ENCODE measurements around the gene JADE2. TPM values are rescaled to one million over a fixed set of nuclear protein-coding genes. Genes with fewer than 3 reads are reported as not detected.
A peak's percentile ranks its signal among the peaks of the same experiment; 100 is the strongest.

Gene JADE2
- total RNA-seq, 1 experiment from 2014 or later = 18.4 TPM

DNA sequence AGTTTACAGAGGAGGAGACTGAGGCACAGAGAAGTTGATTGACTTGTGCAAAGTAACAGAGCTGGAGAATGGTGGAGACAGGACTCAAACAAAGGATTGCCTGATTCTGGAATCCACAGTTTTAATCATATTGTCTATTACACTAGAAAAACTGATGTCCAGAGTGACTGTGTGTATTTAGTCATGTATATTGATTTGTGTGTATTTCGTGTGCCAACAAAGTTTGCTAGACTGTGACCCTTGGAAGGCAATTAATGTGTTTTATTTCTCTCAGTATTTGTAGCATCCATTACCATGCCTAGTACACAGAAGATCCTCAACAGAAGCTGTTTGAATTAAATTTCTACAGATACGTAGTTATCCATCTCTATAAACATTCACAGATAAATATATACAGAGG, 5.5 kb upstream of the JADE2 start:
- CTCF ChIA-PET = interaction anchor here (0.7 kb wide), 1 partner anchor 566 kb away, joined by 16 read pairs; no protein-coding TSS in a partner anchor
- no TSS peak for BruUV-seq (replicated peaks)
- H3K27ac ChIP-seq (ENCODE audit: low read depth, low read length, poor library complexity, severe bottlenecking) = no peak overlapping the region
- peaks cover 5% of the 10 kb centered on the region for H3K4me1 ChIP-seq (ENCODE audit: insufficient read depth, low read length, poor library complexity, severe bottlenecking)
- intact Hi-C loops (cut with micrococcal nuclease; ENCODE audit: unreplicated experiment) = loop anchor here (5.0 kb wide), 1 partner anchor 108 kb away; the partner anchor contains the start of gene CDKN2AIPNL
- H3K9me3 ChIP-seq (ENCODE audit: low read depth, low read length, poor library complexity, severe bottlenecking) = no peaks in the 10 kb centered on the region
- TF ChIP-seq EZH2 (IDR thresholded peaks at IDR 0.05; ENCODE audit: borderline replicate concordance, low read depth, low read length, poor library complexity, severe bottlenecking) = no peak
- TF ChIP-seq CTCF (conservative IDR thresholded peaks at IDR 0.05; ENCODE audit: low read depth, low read length) = no peak
- no peak overlapping the region for H3K4me3 ChIP-seq (ENCODE audit: low read depth, low read length, poor library complexity, severe bottlenecking)
- no peak for DNase-seq (ENCODE audit: low spot score)
- no peaks in the 10 kb centered on the region for H3K27me3 ChIP-seq (replicated peaks; ENCODE audit: insufficient read depth, low read depth, low read length, poor library complexity)
- no peaks in the 10 kb centered on the region for H3K36me3 ChIP-seq (ENCODE audit: insufficient read depth, low read length, poor library complexity, severe bottlenecking)
- POLR2A ChIA-PET (ENCODE audit: low non-redundant PET) = no interaction called here

GRCh38 chr5:134521841-134522240, 3.6 kb upstream of the JADE2 start:
- ChIA-PET POLR2A (ENCODE audit: low non-redundant PET) (no interaction called here), CTCF (no interaction called here)
- no peak overlapping the region for H3K4me3 ChIP-seq (ENCODE audit: low read depth, low read length, poor library complexity, severe bottlenecking)
- TF ChIP-seq EZH2 (IDR thresholded peaks at IDR 0.05; ENCODE audit: borderline replicate concordance, low read depth, low read length, poor library complexity, severe bottlenecking) (no peak), CTCF (conservative IDR thresholded peaks at IDR 0.05; ENCODE audit: low read depth, low read length) (no peak)
- intact Hi-C loops (cut with micrococcal nuclease; ENCODE audit: unreplicated experiment) = loop anchor here (5.0 kb wide), 1 partner anchor 110 kb away; the partner anchor contains the start of gene CDKN2AIPNL
- no TSS peak for BruUV-seq (replicated peaks)
- H3K27me3 ChIP-seq (replicated peaks; ENCODE audit: insufficient read depth, low read depth, low read length, poor library complexity) = no peaks in the 10 kb centered on the region
- H3K36me3 ChIP-seq (ENCODE audit: insufficient read depth, low read length, poor library complexity, severe bottlenecking) = no peaks in the 10 kb centered on the region
- no peaks in the 10 kb centered on the region for H3K9me3 ChIP-seq (ENCODE audit: low read depth, low read length, poor library complexity, severe bottlenecking)
- no peak for DNase-seq (ENCODE audit: low spot score)
- H3K4me1 ChIP-seq (ENCODE audit: insufficient read depth, low read length, poor library complexity, severe bottlenecking) = peaks cover 5% of the 10 kb centered on the region
- H3K27ac ChIP-seq (ENCODE audit: low read depth, low read length, poor library complexity, severe bottlenecking) = no peak overlapping the region

DNA sequence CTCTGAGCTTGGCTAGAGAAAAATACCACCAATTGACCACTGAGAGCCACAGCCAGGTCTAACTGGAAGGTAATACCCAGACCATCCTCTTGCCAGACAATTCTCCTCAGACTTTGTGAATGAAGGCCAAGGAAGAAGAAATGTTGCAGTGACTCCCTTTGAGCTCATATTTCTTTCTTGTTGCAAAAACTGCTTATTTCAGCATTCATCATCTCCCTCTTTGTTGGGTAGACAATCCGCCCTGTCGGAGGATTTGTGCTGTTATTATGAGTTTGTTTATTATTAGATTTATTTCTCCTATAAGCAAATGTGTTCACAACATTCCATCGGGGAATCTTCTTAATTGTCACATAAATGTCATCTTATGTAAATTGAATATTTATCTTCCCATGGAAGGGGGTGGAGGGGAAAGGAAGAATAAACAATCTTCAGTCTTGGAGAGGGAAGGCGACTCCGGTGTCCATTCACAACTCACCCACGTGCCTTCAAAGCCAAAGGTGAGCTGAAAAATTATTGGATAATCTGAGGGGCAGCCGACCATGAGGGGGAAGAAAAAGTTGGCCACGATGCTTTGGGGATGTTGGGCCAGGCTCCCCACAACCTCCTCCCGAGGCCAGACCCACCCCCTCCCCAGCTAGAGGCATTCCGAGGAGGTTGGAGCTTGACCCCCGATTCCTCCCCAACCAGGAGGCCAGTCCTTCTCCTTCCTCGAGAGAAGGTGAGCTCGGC, 1.8 kb upstream of the JADE2 start:
- Histone ChIP-seq H3K27ac (ENCODE audit: low read depth, low read length, poor library complexity, severe bottlenecking) (no peak overlapping the region), H3K36me3 (ENCODE audit: insufficient read depth, low read length, poor library complexity, severe bottlenecking) (no peaks in the 10 kb centered on the region), H3K9me3 (ENCODE audit: low read depth, low read length, poor library complexity, severe bottlenecking) (no peaks in the 10 kb centered on the region), H3K4me3 (ENCODE audit: low read depth, low read length, poor library complexity, severe bottlenecking) (peak overlapping the region; percentile 84), H3K4me1 (ENCODE audit: insufficient read depth, low read length, poor library complexity, severe bottlenecking) (peaks cover 9% of the 10 kb centered on the region), H3K27me3 (replicated peaks; ENCODE audit: insufficient read depth, low read depth, low read length, poor library complexity) (no peaks in the 10 kb centered on the region)
- DNase-seq (ENCODE audit: low spot score) = no peak
- ChIA-PET CTCF (no interaction called here), POLR2A (ENCODE audit: low non-redundant PET) (interaction anchor here (0.5 to 0.6 kb wide), 2 partner anchors 165 to 243 kb away, joined by 3 to 8 read pairs; no protein-coding TSS in a partner anchor)
- TF ChIP-seq CTCF (conservative IDR thresholded peaks at IDR 0.05; ENCODE audit: low read depth, low read length) = no peak
- TF ChIP-seq EZH2 (IDR thresholded peaks at IDR 0.05; ENCODE audit: borderline replicate concordance, low read depth, low read length, poor library complexity, severe bottlenecking) = no peak
- intact Hi-C loops (cut with micrococcal nuclease; ENCODE audit: unreplicated experiment) = loop anchor here (5.0 kb wide), 1 partner anchor 111 kb away; the partner anchor contains the start of gene CDKN2AIPNL
- TSS peak; percentile 59 for BruUV-seq (replicated peaks)

Measured in A673 (cell line).